NCI-H1048 (cell line): ENCODE data around the gene FCHSD1.

Experiments
- DNase-seq: peaks from one replicate; lab custom pipeline; 2025; lab: John Stamatoyannopoulos, UW

FCHSD1 gene

DNA sequence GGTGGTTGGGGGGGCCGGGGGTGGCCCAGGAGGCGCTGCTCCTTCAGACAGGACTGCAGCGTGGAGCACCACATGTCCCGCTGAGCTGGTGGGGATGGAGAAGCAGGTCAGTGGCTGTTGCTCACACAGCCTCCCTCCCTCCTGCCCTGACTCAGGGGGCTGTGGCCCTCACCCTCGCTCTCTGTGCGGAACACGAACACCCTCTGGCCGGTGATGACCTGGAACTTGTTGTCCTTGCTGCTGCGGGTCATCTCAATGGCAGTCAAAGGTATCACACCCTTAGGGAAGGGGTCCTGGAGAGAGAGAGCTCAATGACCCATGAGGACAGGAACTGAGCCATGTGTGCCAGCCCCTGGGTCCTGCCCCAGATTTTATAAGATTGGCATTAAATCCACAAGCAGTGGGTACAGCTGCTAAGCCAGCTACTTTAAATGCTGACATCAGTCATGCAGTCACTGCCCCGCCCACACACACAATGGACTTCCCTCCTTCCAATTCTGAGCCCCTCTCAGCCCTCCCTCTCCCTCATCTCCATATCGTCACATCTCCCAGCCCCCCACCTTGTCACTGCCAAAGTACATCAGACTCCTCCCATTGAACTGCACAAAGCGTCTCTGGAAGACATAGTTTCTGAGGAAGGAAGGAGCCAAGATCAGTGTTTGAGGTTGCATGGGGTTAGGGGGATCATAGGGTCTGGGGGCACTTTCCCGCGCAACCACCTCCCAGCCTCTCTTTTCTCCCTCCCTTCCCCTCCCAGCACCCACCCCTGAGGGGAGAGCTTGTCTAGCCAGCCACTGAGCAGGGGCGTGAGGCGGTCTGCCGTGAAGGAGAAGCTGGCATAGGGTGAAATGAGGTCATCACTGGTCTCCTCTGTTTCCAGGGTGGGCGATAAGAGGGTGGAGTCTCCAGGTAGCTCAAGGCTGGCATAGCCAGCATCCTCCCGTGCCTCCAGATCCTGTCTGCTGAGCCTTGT, 21.9 kb upstream of the FCHSD1 start:
- no peak for DNase-seq

DNA sequence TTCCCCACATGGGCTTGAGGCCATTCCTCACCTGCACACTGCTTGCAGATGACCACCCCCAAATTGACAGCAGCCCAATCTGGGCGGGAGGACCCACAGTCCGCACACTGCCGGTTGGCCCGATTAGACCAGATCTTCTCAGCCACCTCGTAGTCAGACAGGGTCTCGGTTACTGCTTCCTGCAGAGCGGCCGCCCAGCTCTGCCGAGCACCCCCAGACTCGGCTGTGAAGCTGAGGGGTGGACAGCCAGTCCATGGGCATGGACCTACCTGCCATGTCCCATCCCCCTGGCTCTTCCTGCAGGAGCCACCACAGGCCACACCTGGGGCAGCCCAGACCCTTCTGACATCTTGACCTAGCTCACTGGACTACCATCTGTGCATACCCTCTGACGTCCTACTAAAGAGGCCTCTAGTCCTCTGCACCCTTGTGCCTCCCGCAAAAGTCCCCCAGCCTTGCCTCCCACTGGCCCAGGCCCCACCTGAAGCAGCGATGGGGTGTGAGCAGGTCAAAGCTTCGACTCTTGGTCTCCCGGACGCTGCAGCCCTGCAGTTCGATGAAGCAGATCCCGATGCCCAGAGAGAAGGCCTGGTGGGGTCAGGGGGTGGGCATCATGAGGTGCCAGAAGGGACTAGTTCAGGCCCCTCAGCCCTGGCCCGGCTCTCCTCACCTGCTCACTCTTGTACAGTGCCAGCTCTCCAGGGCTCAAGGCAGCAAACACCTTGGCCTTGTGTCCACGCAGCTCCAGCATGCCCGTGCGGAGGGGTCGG, 21.0 kb upstream of the FCHSD1 start:
- no peak for DNase-seq

DNA sequence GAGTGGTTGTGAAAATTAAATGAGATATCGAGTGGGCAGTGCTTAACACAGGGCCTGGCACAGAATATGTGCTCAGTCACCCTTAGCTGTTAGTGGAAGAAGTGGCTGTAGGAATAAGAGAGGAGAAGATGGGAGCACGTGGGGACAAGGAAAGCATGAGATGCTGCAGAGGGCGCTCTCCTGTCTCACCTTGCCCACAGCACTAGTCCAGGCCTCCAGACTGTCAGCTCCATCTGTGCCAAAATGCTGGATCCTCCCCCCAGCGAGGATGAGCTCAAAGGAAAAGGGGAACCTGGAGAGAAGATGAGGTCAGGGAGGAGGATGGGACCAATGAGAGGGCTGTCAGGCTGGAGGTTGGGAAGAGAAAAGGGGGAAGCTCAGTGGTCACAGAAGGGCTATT, 18.3 kb upstream of the FCHSD1 start:
- no peak for DNase-seq

DNA sequence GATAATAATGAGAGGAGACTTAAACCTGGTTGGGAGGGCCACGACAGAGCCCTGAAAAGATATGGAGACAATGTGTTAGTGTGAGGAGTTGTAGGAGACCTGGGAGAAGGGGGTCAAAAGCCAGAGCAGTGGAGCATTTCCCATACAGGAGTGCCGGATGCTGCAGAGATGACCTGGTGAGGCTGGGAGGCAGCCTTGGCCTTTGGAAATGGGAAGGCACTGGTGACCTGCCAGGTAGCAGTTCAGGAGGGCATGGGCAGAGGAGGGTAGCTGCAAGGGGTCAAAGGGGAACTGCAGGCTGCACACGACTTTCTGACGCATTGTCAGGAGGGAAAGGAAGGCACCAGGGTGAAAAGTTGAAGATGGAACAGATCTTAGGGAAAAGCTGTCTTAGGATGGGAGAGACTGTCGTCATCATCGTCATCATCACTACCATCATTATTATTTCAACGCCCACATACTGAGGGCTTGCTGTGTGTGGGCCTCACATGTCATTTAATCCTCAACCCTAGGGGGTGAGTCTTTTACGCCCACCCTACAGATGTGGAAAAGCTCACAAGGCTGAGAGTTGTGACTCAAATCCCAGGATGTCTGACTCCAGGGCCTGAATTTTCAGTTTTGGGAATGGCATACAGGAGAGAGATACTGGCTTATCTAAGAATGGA, 17.5 kb upstream of the FCHSD1 start:
- no peak for DNase-seq

DNA sequence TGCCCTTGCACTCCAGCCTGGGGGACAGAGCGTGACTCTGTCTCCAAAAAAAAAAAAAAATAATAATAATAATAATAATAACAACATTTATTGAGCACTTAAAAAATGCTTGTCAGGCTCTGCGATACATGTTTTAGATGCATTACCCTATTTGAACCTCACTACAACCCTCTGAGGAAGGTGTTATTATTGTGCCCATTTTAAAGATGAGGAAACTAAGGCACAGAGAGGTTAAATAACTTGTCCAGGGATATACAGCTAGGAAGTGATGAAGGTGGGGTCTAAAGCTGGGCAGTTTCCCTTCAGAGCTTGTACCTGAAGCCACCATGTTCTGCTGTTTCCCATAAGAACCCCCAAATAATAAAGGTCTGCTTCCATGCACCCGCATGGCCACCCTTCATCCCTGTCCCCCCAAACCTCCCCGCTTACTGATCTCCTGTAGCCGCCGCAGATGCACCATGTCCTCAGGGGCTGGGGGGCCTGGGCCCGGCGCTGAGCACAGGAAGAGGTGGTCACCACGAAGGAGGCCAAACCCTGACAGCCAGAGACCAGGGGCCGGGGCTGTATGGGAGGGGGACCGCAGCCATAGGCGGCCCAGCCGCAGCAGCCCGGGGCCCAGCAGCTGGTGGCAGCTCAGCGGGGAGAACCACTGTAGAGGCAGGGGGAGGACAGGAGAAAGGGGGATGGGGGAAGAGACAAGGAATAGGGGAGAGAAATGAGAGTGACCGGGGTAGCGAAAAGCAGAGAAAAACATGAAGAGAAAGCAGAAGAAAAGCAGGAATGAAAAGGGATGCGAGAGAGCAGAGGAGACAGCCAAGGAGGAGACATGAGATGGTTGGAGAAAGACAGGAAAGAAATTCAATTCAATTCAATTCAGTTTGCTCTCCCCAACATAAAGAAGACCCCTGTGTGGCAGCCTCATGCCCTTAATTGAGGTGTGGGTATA, 15.1 kb upstream of the FCHSD1 start:
- no peak for DNase-seq

DNA sequence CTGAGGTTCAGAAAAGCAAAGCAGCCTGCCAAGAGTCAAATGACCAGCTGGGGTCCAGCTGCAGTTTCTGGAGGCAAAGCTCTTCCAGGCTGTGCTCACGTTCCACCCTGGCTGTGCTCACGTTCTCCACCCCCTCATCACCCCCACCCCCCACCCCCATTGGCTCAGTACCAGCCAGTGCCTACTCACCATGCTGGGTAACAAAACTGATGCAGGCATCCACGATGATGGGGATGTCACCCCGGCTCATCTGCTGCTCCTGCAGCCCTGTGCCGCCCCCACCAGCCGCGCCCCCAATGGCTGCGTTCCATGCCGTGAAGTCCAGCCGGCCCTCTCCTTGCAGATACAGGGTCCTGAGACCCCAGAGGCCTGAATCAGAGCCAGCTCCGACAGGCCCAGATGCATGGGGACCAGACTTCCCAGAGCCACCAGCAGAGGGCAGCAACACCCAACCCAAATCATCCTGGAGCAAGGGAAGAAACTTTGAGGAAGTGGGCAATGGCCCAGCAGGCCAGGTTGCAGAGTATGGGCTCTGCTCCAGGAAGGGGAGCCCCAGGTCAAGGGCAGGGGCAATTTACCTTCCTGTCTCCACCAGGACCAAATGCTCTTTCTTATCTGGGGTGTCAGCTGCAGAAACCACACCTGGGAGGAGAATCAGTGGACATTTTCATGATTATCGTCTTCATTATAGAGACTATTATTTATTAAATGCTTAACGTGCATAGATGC, 13.7 kb upstream of the FCHSD1 start:
- peak; percentile 22 for DNase-seq

DNA sequence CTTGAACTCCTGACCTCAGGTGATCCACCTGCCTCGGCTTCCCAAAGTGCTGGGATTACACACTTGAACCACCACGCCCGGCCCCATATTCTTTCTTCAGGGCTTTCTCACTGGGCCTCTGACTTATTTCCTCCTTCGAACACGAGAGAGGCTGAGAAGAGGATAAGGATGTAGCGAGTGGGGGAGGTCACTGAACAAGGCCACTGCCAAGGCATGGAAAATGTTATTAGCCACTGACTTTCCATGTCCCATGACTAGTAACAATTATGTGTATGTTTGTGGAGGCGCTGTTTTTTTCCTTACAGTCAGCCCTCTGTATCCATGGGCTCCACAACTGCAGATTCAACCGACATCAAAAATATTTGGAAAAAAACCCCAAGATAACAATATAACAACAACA, 12.3 kb upstream of the FCHSD1 start:
- DNase-seq = no peak

DNA sequence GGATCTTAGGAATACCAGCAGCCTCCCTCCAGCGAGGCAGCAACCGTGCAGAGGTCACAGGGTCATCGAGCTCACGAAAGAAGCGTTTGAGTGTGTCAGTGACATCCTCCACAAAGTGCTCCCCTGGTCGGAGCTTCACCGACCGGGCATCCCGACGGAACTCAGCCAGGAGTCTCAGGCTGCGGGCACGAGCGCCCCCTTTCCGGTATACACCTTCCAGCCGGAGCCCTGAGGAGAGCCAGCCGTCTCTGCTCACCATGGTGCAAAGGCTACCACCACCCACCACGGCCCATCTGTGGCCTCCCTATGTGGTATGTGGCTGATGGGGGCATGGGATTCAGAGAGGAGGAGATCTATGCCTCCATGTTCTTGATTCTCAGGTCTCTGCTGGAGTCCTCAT, 10.8 kb upstream of the FCHSD1 start:
- no peak for DNase-seq

DNA sequence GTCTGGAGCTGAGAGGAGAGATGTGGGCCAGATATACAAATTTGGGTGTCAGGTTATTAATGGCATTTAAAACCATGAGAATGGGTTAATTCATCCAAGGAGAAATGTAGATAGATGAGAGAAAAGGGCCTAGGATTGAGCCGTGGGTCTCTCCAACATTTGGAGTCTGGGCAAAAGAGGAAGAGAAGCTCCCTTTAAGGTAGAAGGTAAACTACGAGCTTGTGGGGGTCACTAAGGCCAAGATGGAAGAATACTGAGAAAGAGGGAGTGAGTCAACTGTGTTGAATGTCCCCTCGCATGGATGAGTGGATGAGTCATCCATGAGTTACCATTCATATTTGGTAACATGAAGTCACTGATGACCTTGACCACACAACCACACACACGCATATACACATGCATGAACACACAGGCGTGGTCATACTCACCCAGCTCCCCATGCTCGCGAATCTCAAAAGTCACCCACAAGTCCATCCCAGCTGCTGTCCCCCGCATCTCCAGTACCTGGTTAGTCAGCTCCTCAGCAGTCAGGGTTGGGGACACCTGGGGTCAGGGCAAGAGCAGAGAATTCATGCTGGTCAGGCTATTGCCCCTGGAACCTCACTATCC, 6.8 kb upstream of the FCHSD1 start:
- no peak for DNase-seq

DNA sequence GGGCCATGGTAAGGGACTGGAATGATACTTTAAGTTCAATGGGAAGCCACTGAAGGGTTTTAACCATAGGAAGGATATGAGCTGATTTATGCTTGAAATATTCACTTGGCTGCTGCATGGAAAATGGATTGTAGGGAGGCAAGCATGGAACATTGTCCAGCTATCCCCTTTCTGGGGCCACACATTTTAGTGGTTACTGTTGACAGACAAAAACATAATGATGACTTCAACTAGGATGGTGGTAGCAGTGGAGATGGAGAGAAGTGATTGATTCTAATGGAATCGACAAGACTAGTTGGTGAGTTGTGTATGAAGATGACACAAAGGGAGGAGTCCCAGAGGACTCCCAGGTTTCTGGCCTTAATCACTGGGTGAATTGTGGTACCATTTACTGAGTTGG, 6.2 kb upstream of the FCHSD1 start:
- DNase-seq = no peak

DNA sequence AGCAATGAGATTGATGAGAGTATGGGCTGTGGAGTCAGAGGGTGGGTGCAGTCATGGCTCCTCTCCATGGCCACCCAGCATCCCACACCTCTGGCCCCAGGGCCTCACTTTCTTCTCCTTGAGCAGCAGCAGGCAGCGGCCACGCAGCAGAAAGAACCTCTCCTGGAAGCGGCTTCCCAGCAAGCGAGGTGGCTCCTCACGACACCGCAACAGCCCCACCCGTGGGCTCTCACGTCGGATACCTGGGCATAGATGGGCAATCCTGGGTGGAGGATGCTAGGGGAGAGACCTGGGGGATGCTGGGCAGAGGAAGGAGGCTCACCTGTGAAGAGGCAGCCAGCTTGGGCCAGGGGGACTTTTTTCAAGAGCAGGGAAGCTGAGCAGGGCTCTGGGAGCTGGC, 5.2 kb upstream of the FCHSD1 start:
- DNase-seq = no peak

DNA sequence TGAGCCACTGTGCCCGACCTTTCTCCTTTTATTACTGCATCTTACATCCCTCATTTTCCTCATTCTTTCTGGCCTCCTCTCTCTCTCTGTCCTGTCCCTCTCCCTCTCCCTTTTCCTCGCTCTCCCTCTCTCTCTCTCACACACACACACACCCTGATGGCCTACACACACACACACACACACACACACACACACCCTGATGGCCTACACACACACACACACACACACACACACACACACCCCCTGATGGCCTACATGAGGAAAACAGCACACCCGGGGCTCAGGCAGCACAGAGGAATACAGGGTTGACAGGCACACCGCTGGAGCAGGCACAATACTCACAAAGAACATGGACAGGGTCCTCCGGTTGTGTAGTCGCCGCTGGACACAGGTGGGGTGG, 3.8 kb upstream of the FCHSD1 start:
- DNase-seq = no peak

DNA sequence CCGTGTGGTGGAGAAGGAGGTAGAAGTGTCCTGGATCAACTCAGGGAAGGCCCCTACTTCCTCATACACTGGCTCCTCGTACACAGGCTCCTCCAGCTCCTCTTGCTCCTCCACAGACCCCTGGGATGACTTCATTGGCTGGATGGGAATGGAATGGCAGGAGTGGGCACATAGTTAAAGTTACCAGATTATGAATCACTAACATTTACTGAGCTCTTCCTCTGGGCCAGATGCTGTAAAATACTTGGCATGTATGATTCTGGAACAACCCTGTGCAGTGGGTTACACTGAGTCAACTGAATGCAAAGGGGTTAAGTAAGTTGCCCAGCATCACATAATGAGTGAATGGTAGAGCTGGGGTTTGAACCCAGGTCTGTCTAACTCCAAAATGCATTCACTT, 3.1 kb upstream of the FCHSD1 start:
- DNase-seq = no peak

DNA sequence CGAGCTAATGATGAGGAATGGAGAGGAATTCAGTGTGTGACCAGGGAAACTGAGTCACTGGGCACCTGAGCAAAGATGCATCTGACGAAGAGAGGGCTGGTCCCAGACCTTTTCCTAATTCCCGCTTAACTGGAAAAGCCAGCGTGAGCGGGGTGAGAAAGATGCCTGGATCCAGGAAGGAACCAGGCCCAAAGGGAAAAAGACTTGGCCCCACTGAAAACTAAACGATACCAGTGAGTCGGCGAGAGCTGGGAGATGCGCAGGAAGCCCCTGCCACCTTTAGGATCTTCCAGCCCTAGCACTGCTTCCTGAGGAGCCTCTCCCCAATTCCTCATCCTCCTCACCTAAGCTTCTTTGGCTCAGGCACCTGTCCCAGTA, 499 bp upstream of the FCHSD1 start:
- no peak for DNase-seq

DNA sequence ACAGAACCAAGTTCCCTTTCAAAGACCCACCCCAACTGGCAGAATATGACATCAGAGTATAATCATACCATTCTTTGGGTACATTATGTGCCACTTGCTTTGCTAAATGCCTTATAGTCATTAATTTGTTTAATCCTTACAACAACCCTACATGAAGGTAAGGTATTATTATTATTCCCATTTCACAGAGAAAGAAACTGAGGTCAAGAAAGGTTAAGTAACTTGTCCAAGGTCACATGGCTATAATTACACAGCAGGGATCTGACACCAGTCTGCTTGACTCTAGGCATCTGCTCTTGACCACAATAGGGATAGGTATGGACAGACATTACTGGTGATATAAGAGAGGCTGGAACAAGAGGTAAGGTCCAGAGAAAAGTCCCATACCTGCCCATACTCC, 1.2 kb downstream of the FCHSD1 start:
- DNase-seq = no peak

DNA sequence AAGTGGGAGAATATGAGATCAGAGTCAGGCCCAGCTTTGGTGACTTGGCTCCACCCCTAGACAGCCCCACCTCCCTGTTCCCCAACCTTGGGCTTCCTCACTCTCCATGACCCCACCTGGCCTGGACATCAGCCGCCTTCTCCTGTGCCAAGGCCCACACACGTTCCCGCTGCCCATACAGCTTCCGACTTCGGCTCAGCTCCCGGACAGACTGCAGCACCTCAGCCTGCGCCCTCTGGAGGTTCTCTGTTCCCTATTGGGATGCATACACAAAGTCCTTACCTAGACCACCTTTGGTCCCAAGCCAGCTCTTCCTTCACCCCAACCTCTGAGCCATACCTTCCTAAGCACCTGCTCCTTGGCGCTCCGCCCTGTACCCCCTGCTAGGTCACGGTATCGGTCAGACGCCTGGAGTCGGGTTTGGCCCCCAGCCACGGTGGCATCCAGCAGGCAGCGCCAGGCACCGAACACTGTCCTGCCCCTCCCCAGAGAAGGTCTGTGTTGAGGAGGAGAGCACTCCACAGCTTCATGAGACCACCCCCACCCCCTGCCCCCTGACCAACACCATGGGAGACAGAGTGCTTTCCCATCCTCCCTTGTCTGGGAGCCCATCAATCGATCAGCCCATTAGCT, 2.0 kb downstream of the FCHSD1 start:
- DNase-seq = no peak

DNA sequence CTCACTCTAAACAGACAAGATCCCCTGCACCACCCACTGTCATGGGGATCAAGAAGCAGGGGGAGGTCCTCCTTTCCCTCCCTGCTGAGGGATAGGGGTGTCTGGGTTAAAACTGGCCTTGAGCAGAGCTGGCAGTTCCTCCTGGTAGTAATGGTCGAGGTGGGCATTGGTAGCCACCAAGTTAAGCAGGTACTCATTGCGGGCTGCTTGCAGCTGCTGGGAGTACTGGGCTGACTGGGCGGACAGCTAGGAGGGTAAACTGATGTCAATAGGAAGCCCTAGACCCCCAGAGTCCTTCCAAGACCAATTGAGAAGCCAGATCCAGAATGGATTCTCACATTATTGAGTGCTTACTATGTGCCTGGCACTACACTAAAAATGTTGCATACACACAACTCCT, 3.4 kb downstream of the FCHSD1 start:
- DNase-seq = no peak

DNA sequence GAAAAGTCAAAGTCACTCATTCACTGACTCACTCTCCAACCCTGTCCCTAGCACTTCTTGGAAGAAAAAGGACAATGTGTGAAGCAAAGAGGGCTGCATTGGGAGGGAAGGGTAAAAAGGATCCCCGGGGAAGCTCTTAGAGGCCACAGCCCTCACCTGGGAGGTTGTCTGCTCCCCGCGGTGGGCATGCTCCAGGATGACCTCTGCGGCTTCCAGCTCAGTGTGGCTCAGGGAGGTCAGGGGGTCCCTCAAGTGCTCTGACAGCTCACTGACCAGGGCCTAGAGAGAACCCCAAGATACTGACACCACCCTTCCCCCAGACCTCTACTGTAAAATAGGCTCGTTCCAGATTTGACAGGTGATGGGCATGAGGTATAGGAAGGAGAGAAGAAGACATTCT, 4.0 kb downstream of the FCHSD1 start:
- DNase-seq = no peak

DNA sequence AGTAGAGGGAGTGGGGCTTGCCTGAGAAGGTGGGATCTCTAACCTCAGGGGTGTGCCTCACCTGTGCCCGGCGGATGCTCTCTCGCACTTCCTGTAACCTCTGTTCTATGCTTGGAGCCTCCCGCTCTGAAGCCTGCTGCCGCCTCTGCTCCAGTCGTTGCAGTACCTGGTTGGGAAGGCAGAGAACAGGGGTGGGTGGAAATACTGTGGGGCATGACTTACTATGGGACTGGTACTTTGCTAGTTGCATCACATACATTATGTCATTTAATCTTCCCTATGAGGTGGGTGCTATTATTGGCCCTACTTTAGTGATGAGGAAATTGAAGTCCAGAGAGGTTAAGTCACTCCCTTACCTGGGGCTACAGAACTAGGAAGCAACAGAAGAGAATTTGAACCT, 5.2 kb downstream of the FCHSD1 start:
- DNase-seq = no peak

DNA sequence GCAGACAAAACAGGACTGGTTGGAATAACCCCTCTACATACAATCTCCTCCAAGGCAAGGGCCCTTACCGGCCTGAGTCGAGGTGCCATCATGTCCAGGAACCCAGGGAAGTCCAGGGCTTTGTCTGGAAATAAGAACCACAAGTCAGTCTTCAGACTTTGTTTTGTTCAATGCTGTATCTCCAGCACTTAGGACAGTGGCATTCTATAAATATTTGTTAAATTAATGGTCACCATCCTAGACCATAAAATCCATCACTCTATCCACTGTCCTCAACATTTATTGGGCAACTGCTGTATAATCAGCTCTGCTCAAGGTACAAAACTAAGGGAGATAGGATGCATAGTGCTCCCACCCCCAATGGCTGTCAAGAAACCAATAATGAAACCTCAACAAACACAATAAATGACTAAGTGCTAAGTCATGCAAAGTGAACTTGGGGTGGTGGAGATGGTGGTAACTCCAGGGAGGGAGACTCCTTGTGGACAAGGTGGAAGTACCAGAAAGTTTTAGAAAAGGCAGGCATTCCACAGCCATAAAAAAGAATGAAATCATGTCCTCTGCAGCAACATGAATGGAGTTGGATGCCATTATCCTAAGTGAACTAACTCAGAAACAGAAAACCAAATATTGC, 9.5 kb downstream of the FCHSD1 start:
- no peak for DNase-seq
